Measurements from ENCODE around the gene RIN1. TPM values are rescaled to one million over a fixed set of nuclear protein-coding genes. Genes with fewer than 3 reads are reported as not detected.

RIN1 gene
- total and polyA plus RNA-seq, 2 of the 13 experiments (the other 11 are each of a cell fraction or from before 2014, with no cell fraction given) = 2.4 to 4.1 TPM

GRCh38 chr11:66282468-66283455 is 53.5 kb downstream of the RIN1 start (continued):
- TF ChIP-seq, protein P1, sequence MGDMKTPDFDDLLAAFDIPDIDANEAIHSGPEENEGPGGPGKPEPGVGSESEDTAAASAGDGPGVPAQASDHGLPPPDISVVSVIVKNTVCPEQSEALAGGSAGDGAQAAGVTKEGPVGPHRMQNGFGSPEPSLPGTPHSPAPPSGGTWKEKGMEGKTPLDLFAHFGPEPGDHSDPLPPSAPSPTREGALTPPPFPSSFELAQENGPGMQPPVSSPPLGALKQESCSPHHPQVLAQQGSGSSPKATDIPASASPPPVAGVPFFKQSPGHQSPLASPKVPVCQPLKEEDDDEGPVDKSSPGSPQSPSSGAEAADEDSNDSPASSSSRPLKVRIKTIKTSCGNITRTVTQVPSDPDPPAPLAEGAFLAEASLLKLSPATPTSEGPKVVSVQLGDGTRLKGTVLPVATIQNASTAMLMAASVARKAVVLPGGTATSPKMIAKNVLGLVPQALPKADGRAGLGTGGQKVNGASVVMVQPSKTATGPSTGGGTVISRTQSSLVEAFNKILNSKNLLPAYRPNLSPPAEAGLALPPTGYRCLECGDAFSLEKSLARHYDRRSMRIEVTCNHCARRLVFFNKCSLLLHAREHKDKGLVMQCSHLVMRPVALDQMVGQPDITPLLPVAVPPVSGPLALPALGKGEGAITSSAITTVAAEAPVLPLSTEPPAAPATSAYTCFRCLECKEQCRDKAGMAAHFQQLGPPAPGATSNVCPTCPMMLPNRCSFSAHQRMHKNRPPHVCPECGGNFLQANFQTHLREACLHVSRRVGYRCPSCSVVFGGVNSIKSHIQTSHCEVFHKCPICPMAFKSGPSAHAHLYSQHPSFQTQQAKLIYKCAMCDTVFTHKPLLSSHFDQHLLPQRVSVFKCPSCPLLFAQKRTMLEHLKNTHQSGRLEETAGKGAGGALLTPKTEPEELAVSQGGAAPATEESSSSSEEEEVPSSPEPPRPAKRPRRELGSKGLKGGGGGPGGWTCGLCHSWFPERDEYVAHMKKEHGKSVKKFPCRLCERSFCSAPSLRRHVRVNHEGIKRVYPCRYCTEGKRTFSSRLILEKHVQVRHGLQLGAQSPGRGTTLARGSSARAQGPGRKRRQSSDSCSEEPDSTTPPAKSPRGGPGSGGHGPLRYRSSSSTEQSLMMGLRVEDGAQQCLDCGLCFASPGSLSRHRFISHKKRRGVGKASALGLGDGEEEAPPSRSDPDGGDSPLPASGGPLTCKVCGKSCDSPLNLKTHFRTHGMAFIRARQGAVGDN (CRISPR knock-in tag; IDR thresholded peaks at IDR 0.05) = peak; percentile 71
- TF ChIP-seq NR2F1 (CRISPR knock-in tag; IDR thresholded peaks at IDR 0.05) = 0 out of 4 replicates have a peak, but pooled peaks of 1 of the 2 experiments have one; percentile 17
- peak; percentile 37; the same call in 1 of the 2 replicates for TF ChIP-seq PAXIP1 (CRISPR knock-in tag; conservative IDR thresholded peaks at IDR 0.05)
- 0 out of 2 replicates have a peak, but pooled peaks have one; percentile 41 for TF ChIP-seq ZNF580 (CRISPR knock-in tag; IDR thresholded peaks at IDR 0.05; ENCODE audit: borderline replicate concordance, low read depth)
- no peak for TF ChIP-seq ZNF589 (CRISPR knock-in tag; conservative IDR thresholded peaks at IDR 0.05)
- peak; percentile 53; the same call in 1 of the 2 replicates for TF ChIP-seq ZC3H13 (CRISPR knock-in tag; IDR thresholded peaks at IDR 0.05)
- TF ChIP-seq, protein P2, sequence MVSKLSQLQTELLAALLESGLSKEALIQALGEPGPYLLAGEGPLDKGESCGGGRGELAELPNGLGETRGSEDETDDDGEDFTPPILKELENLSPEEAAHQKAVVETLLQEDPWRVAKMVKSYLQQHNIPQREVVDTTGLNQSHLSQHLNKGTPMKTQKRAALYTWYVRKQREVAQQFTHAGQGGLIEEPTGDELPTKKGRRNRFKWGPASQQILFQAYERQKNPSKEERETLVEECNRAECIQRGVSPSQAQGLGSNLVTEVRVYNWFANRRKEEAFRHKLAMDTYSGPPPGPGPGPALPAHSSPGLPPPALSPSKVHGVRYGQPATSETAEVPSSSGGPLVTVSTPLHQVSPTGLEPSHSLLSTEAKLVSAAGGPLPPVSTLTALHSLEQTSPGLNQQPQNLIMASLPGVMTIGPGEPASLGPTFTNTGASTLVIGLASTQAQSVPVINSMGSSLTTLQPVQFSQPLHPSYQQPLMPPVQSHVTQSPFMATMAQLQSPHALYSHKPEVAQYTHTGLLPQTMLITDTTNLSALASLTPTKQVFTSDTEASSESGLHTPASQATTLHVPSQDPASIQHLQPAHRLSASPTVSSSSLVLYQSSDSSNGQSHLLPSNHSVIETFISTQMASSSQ (IDR thresholded peaks at IDR 0.05; ENCODE audit: low read depth) = no peak
- TF ChIP-seq, protein P2 (CRISPR knock-in tag; IDR thresholded peaks at IDR 0.05; ENCODE audit: borderline replicate concordance) = peak; percentile 37; the same call in 1 of the 2 replicates
- TF ChIP-seq SMAD1 (CRISPR knock-in tag; IDR thresholded peaks at IDR 0.05; ENCODE audit: borderline replicate concordance, low read depth) = 0 out of 2 replicates have a peak, but pooled peaks have one; percentile 33
- 0 out of 2 replicates have a peak, but pooled peaks have one; percentile 48 for TF ChIP-seq THRA (CRISPR knock-in tag; IDR thresholded peaks at IDR 0.05; ENCODE audit: borderline replicate concordance)
- TF ChIP-seq ZNF33B (CRISPR knock-in tag; IDR thresholded peaks at IDR 0.05) = no peak
- TF ChIP-seq RARG (CRISPR knock-in tag; IDR thresholded peaks at IDR 0.05; ENCODE audit: low read depth) = no peak

Measured in HepG2 (cell line).